ENCODE measurements around the gene POLD1.
"Not testable (repeated sequence)": the region's sequence is repeated elsewhere in the genome, so short reads cannot be mapped to it uniquely, and the experiment has no call there.

Gene POLD1

DNA sequence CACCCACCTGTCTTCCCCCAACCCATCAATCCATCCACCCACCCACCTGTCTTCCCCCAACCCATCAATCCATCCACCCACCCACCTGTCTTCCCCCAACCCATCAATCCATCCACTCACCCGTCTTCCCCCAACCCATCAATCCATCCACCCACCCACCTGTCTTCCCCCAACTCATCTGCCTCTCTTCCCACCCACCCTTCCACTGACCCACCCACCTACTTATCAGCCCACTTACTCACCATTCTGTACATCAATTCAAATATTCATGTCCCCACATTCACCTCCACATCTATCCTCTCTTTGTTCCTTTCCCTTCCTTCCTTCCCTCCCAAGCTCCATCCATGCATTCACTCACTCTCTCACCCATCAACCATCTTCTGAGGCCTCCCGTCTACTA is 55.0 kb downstream of the POLD1 start:
- not testable (repeated sequence) for DNase-seq

DNA sequence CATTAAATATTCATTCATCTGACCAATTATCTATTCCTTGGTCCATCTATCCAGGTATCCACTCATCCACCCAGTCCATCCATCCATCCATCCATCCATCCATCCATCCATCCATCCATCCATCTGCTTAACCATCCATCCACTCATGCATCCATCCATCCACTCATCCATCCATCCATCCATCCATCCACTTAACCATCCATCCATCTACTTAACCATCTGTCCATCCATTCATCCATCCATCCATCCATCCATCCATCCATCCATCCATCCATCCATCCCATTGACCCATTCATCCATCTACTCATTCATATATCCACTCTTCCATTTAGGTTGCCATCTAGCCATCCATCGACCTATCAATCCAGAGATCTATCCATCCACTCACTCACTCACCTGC is 59.9 kb downstream of the POLD1 start:
- no peak for DNase-seq

DNA sequence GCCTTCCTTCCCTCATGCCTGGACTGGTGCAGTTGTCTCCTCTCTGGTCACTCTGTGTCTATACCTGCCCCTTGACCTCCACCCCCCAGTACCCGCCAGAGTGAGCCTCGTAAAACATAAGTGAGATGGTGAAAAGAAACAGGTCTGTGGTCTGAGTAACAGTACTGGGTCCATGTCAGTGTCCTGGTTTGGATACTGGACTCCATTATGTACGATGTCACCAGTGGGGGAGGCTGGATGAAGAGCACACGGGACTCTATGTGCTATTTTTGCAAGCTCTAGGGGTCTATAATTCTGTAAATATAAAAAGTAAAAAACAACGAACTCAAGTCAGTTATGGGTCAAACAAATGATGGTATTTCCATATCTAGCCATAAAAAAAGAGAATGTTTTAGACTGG is 62.9 kb downstream of the POLD1 start:
- no peak for DNase-seq

DNA sequence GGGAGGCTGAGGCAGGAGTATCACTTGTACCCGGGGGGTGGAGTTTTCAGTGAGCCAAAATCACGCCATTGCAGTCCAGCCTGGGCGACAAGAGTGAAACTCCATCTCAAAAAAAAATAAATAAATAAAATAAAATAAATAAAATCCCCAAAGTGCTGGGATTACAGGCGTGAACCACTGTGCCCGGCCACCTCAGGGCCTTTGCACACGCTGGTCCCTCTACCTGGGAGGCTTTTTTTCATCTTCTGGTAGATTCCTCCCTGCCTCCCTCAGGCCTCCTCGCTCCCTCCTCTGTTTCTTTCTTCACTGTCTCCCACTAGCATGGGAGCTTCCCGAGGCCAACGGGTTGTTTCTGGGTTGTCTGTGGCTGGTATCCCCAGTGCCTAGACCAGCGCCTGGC is 63.6 kb downstream of the POLD1 start:
- DNase-seq, result no peak

DNA sequence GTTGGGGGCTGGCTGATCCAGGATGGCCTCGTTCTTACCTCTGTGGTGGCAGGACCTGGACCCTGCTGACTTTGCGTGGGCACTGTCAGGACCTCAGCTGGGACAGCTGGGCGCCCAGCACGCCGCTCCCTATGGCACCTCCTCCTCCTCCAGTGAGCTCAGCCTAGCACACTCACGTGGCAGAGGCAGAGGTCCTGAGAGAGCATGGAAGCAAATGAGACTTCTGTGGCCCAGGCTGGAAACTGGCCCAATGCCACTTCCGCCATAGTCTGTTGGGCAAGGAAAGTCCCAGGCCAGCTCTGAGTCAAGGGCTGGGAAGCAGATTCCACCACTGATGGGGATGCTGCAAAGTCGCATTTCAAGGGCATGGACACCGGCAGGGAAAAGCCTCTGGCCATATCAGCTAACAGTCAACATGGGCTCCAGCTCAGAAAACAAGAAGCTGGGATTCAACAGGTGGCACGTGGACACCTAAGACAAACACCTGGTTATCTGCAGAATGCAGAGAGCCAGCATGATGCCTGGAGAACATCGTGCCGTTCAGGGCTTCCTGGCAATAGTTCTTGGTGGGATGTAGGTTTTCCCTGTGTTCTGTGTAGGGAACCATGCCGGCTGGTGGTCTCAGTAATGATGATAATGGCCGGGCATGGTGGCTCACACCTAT is 65.2 kb downstream of the POLD1 start:
- no peak for DNase-seq

DNA sequence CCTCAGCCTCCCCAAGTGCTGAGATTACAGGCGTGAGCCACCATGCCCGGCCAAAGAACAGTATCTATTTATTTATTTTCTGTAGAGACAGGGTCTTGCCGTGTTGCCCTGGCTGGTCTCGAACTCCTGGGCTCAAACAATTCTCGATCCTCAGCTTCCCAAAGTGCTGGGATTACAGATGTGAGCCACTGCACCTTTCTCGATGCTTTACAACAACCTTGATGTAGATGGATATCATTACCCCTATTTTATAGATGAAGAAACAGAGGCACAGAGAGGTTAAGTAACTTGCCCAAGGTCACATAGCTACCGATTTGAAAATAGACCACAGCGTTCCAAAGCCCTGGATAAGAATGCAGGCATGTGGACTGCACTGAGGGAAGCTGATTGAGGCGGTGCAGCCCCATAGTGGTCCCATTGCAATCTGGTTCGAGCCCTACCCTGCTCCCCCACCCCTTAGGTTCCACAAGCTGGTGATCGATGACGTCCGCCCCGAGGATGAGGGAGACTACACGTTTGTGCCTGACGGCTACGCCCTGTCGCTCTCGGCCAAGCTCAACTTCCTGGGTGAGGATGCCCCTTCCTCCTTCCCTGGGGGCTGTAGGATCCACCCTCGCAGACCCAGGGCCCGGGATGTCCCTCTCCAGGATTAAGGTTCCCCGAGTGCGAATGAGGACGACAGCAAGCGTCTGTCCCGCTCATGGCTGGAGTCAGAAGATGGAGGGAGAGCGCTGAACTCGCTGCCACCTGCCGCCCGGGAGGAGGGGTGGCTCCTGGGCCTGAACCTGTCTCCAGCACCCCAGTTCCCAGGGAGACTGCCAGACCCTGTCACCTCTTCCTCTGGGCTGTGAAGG is 66.4 kb downstream of the POLD1 start:
- DNase-seq, result no peak

DNA sequence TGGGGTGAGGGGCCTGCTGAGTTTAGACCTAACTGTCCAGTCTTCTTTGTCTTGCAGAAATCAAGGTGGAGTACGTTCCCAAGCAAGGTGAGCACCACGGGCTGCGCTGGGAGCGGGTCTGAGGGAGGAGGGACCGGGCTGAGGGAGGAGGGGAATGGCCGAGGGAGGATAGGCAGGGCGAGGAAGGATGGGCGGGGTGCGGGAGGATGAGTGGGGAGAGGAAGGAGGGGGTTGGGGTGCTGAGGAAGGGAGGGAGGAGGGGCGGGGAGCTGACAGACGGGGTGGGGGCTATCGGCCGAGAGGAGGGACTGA is 67.0 kb downstream of the POLD1 start:
- no peak for DNase-seq

DNA sequence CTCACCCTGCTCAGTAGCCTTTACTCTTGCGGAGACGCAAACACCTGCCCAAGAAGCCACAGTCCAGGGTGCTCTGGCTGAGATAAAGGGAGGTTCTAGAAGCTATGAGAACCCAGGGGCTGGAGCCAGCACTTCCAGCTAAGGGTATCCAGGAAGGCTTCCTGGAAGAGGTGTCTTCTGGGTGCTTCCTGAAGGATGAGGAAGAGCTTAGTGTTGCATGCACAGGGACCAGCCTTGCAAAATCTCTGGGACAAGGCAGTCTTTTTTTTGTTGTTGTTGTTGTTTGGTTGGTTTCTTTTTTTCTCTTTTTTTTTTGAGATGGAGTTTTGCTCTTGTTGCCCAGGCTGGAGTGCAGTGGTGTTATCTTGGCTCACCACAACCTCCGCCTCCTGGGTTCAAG is 69.1 kb downstream of the POLD1 start:
- no peak for DNase-seq

DNA sequence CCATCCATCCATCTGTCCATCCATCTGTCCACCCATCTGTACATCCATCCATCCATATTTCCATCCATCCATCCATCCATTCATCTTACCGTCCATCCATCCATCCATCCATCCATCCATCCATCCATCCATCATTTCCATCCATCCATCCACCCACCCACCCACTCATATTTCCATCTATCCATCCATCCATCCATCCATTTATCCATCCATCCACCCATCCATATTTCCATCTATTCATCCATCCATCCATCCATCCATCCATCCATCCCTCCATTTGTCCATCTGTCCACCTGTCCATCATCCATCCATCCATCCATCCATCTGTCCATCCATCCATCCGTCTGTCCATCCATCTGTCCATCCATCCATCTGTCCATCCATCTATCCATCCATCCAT is 71.8 kb downstream of the POLD1 start:
- DNase-seq, result no peak

DNA sequence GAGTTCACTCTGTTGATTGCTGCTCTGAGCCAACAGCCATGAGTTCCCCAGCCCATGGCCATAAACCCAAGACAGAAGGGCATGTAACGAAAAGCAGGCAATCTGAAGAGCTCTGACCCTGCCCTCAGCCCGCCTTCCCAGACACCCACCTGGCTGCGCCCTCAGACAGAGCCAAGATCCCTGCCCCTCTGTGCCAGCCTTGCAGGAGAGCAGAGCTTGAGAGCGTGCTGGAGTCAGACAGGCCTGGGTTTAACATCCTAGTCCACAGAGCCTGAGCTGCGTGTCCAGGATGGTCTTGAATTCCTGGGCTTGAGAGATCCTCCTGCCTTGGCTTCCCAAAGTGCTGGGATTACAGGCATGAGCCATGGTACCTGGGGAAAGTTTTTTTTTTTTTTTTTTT is 73.2 kb downstream of the POLD1 start:
- DNase-seq, result no peak

DNA sequence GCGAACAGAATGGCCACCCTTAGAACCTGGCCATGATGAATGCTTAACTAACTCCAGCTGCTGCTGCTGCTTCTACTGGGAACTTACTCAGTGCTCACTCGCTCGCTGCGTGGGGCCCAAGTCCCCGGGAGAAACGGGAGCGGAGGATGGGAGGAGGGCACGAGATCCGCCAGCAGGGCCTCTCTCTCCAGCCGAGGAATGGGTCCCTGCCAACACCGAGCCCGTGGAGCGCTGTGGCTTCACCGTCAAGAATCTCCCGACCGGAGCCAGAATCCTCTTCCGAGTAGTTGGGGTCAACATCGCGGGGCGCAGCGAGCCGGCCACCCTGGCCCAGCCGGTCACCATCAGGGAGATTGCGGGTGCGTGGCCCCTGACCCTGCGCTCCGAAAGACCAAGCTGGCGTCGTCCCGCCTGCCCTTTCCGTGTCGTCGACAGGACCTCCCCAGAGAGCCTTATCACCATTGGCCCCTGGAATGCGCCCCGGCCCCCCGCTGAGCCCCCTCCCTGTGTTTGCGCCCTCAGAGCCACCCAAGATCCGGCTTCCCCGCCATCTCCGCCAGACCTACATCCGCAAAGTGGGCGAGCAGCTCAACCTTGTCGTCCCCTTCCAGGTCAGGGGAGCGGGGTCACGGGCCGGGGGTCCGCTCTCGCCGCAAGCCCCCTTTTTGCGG is 74.4 kb downstream of the POLD1 start:
- DNase-seq, result no peak

DNA sequence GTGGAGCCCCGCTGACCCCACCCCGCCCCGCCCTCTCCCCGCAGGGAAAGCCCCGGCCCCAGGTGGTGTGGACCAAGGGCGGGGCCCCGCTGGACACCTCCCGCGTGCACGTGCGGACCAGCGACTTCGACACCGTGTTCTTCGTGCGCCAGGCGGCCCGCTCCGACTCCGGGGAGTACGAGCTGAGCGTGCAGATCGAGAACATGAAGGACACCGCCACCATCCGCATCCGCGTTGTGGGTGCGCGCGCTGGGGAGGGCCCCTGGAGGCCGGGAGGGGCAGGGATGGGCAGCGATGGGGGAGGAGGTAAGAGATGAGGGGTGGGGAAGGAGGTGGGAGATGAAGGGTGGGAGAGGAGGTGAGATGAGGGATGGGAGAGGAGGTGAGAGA is 74.9 kb downstream of the POLD1 start:
- no peak for DNase-seq

DNA sequence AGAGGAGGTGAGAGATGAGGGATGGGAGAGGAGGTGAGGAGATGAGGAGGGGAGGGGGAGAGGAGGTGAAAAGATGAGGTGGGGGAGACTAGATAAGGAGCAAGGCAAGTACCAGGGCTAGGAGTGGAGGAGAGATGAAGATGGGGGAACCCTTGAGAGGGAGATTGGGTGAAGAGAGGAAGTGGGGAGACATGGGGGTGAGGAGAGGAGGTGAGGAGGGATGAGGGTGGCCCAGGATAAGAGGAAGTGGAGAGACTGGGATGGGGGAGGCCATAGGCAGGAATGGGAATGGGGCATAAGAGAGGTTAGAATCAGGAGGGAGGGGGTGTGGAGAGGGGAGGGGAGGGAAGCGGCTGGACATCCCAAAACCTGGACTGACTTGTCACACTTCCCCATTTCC is 75.5 kb downstream of the POLD1 start:
- no peak for DNase-seq

DNA sequence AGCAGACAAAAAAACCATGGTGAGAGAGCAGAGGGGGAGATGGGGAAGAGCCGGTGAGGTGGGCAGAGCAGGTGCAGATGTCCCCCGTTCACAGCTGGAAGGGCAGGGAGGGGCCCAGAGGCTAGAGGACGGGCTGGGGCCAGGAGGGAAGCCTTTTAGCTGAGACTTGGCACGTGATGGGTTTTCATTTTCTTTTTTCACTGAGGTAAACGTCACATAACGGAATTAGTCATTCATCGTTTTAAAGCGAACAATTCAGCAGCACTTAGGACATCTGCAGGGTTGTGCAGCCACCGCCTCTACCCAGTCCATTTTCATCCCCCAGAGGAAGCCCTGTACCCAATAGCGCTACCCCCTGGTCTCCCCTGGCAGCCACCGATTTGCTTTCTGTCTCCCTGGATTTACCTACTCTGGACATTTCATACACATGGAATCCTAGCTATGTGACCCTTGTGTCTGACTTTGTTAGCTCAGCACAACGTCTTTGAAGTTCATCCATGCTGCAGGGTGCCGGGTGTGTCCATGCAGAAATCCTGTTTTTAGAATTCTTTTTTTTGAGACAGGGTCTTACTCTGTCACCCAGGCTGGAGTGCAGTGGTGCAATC is 76.1 kb downstream of the POLD1 start:
- peak in 1 of 2 donors; percentile 54 for DNase-seq

DNA sequence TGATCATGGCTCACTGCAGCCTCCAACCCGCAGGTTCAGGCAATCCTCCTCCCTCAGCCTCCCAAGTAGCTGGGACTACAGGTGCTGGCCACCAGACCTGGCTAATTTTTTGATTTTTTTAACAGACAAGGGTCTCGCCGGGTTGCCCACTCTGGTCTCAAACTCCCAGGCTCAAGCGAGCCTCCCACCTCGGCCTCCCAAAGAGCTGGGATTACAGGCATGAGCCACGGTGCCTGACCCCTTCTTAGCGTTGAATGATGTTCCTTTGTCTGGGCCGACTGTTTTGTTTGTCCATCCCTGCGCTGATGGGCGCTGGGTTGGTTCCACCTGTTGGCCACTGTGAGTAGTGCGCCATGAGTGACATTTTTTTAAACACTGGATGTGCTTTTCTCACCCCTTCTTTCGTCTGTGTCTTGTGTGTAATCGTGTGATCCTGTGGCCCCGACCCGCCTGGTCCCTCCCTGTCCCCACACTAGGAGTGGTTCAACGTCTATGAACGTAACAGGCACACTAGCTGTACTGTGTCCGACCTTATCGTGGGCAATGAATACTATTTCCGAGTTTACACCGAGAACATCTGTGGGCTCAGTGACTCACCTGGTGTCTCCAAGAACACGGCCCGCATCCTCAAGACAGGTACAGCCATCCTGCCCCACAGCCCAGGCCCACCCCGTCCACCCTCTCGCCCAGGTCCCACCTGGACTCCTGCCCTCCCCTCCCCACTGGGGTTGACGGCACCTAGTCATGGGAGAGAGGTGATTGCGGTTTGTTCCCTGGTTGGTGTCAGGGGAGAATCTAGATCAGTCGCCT is 77.1 kb downstream of the POLD1 start:
- peak; percentile 72 to 73 for DNase-seq

DNA sequence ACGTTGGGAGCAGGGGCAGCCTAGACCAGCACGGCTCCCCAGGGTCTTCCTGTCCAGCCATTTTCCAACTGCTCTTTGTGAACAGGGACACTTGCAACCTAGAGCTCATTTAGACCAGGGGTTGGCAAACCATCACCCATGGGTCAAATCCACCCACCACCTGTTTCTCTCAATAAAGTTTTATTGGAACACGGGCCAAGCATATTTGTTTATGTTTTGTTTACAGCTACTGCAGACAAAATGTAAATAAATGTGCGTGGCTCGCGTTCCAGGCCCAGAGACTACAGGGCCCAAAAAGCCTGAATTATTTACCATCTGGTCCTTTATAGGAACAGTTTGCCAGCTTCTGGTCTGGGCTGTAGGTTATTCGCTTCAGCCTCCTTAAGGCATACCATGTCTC is 78.8 kb downstream of the POLD1 start:
- no peak for DNase-seq

DNA sequence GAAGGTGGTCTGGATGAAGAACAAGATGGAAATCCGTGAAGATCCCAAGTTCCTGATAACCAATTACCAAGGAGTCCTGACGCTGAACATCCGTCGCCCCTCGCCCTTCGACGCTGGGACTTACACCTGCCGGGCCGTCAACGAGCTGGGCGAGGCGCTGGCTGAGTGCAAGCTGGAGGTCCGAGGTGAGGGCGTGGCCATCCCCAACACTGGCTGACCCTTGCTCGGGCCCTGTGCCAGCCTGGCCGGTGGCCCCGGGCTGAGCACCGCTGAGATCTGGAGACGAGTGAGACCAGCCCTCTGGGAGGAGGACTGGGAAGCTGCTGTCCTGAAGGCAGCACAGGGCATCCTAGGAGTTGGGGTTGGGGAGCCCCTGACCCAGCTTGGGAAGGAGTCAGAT is 80.2 kb downstream of the POLD1 start:
- DNase-seq, result no peak

DNA sequence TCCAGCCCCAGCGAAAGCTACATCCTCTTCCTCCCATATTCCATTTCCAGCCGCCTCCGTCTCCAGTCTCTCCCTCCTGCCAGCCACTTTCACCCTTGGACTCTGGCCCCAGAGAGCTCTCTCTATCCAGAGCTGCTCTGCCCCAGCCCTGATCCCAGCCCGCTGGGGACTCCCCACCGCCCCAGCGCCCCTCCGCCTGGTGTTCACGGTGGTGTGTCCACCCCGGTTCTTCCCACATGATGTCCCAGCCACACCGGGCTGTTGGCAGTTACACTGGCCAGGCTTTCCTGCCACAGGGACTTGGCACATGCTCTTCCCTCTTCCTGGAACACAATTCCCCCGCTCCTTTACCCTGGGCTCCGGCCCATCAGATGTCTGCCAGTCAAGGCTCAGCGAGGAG is 80.9 kb downstream of the POLD1 start:
- no peak for DNase-seq

DNA sequence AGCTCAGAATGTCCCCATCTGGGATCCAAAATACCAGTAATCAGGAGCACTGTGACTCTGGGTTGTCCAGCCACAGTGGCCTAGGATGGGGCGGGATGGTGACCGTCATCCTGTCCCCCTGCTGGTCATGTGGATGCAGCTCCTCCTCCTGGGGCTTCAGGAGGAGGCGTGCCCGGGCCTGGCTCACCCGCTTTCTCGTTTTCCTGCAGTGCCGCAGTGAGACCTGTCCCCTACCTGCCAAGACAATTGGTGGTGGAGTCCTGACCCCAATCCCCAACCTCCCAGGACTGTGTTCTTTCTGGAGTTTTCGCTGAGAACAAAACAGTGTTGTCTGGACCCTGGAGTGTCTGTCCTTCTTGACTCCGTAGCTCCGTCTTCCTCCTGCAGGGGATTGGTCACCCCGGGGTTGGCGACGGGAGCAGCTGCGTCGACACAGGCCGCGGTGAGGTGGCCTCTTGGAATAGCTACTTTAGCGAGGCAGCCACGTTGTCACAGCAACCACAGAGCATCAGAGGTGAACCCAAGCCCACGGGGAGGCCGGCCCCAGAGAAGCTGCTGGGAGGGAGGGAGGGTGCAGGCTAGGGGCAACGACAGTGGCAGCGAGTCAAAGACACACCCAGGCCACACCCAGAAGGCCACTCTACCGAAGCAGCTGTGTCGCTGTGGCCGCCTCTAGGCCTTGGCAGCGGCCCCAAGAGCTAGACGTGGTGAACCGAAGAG is 82.0 kb downstream of the POLD1 start:
- DNase-seq, result no peak

DNA sequence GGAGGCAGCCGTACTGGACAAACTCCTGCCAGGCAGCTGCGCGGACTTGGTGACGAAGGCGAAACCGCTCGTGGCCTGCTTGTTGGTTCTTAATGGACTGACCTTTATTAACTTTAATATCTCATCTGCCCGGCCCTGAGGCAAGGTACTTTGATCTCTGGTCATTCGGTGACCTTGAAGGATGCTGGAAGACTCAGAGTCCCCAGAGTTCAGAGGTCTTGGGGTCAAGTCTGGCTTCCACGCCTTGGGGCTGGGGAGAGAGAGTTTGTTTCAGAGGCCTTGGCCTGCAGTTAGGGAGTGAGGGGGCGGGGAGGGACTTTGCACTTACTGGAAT is 82.5 kb downstream of the POLD1 start:
- no peak for DNase-seq

DNA sequence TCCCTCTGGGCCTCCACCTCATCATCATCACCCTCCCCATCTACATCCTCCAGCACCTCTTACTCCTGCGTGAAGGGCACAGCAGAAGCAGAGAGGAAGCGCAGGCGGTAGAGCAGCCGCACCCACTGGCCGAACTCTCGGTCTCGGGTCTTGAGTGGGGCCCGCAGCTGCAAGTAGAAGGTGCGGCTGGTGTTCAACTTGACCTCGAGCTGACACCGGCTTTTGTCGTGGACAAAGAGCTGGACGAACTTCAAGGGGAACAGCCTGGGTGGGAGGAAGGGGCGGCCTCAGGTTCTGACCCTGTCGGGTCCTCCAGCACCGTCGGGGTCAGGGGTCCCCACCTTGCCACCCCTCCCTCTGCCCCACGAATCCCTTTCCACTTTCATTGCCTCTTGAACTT is 83.4 kb downstream of the POLD1 start:
- DNase-seq, result no peak

All from CD4-positive, alpha-beta T cell treated with Interleukin-1 beta for 1 hour (primary cell).